NCI-H2227 treated with DMSO at 0.1 percent for 48 hours (cell line): ENCODE measurements around the gene MICAL2.

Experiments
- DNase-seq: peaks from one replicate; lab custom pipeline; 2025; lab: John Stamatoyannopoulos, UW

Gene MICAL2

GRCh38 chr11:12248330-12248729, 137.9 kb downstream of the MICAL2 start:
- DNase-seq: no peak

- peak; percentile 15 for DNase-seq
These were observed 139.3 kb downstream of the MICAL2 start for GRCh38 chr11:12249590-12250260.

DNA sequence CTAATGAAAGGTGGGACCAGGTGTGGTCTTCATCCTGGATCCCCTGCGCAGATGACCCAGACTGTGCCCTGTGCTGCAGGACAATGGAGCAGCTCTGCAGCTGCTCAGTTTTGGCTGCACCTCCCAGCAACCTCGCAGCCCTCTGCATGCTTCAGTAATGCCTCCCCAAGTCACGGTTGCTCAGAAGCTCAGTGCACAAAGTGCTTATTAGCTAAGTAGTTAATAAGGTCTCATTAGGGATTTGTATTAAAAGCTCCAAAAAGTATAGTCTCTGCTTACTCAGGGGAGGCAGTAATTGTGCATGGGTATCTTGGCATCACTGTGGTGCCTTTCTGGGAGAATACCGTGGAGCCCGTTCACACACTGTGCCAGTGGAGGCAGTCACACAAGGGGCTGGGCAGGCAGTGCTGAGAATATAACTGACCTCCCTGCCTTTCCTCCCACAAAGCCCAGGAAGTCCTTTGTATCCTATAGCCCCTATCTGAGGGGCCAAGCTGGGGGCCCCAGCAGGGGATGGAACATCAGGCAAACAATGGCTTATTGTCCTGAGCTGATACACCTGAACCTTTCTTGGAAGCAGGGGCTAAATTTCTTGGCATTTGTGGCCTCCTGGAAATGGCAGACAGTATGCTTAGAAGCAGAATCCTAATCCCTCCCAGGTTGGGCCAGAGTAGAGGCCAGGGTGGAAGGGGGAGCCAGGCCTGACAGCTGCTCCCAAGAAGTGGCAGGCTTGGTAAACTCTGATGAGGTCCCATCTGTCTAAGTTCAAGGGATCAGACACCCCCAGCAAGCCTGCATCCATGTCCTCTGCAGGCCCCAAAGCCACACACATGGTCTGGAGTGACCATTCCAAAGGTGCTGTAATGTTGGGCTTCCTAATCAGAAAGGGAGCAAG, 141.5 kb downstream of the MICAL2 start:
- DNase-seq: no peak

- no peak for DNase-seq
These were observed 143.5 kb downstream of the MICAL2 start for GRCh38 chr11:12253843-12254281.

DNA sequence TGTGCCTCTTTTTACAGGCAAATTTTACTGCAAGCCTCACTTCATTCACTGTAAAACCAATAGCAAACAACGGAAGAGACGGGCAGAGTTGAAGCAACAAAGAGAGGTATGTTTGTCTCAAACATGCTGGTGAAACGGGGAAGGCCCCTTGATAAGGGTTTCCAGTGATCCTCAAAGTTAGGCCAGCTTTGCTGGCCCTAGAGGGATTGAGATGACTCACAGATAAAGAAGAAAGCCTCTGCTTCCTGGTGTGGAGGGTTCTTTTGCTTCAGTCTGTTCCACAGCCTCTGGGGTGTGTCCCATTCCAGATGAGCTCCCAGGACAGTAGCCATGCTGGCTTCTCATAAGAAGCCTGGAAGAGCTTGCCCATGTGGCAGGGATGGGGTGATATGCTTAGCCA, 148.1 kb downstream of the MICAL2 start:
- DNase-seq: no peak

GRCh38 chr11:12259956-12260355, 149.6 kb downstream of the MICAL2 start:
- DNase-seq: no peak

DNA sequence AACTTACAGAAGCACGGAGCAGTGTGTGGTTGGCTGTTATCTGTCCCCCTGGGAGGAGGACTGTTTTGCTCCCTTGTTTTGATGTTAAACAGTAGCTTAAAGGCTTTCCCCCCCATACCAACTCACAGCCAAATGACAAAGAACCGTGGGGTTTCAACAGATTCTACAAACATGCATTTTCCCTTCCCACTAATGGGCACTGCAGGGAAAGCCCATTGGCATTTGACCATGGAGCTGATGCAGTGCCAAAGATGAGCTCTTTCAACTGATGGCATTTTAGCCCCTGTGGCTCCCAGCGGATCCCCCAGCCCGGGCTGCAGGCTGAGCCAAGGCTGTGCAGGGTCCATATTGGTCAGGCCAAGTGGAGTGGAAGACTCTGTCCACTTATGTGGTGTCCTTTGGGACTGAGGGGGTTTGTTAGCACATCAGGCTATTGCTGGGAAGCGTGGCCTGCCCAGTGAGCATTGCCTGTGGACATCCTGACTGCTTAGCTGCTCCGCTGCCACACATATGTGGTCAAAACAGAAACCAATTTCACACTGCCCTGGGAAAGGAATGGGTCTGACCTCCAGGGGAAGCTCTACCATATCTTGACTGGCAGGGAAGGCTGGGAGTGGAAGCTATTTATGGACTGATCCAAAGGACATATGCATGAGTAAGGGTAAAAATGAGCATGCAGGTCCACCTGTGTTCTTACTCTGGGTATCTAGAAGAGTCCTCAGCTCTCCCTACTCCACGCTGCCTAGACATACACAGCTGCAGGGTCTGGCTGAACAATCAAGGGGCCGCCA, 150.5 kb downstream of the MICAL2 start:
- no peak for DNase-seq

DNA sequence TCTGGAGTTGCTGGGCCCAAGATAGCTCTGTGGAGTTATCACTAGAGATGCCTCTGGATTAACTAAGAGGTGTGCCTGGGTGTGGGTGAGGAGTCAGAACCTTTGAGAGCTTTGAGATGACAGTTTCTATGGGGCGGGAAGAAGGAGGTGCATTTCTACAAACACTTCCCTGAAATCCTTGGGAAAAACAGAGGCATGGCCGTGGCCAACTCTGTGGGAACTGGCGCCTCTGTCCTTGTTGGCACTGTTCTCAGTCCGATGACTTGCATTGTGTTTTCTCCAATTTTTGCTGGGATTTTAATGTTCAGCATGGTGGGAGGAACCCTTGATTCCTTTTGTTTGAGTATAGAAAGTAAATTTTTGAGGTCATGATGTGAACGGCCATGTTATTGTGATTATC, 151.2 kb downstream of the MICAL2 start:
- no peak for DNase-seq

DNA sequence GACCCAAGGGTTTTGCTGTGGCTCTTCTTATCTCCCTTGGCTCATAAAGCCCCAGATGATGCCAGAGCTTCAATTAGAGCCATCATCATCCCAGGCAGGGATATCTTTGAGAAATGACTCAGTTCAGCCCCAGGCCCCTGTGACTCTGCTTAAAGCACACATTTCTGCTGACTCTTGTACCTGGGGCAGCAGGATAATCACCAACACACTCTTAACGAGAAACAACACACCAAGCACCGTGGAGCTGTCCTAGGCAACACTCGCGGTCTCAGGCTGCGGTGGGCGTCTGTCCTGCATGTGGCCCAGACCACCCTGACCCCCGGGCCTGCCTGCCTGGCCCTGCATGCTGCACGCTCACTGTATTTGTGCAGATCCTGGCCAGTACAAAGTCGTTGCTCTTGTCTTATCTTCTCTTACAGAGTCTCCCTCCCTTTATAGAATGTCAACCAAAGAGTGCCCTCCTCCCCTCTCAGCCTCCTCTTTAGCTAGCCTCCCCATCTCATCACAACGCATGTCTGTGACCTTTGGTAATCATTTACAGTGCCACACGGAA, 152.8 kb downstream of the MICAL2 start:
- no peak for DNase-seq

DNA sequence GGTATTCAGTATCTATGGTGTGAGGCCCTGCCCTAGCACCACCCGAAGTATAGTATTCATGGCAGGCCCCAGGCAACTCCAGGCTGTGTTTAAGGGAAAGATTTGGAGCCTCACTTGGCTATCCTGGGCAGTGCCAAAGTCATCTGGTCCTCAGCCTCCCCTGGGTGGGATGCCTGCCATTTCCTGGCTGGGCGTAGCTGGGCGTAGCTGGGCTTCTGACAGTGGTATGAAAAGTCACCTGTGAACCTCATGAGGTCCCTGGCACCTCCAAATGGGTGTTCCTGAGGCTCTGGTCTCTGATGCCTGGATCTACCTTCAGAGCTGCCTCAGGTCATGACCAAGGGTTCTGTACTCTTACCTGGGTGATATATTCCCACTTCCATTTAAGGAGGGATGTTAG, 154.0 kb downstream of the MICAL2 start:
- no peak for DNase-seq

GRCh38 chr11:12266132-12266531, 155.7 kb downstream of the MICAL2 start:
- DNase-seq: no peak

GRCh38 chr11:12266943-12267342, 156.6 kb downstream of the MICAL2 start:
- no peak for DNase-seq

DNA sequence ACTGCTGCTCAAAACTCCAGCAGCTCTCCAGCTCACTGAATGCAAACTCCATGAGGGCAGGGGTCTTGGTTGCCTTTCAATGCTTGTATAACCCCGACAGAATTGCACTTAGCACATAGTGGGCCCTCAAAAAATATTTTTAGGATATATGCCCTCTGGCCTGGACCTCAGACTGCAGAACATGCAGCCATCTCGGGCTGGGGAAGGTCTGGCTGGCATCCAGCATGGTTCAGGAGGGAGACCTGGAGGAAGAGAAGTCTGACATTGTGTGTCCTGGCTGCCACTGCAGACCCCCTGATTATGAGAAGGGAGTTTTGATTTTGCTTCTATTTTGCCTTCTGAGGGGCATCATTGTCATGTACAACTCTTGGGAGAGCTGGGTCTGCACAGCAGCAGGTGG, 157.5 kb downstream of the MICAL2 start:
- no peak for DNase-seq

- DNase-seq: no peak
These were observed 158.7 kb downstream of the MICAL2 start for GRCh38 chr11:12269104-12269441.

- no peak for DNase-seq
These were observed 159.2 kb downstream of the MICAL2 start for GRCh38 chr11:12269446-12270214.

DNA sequence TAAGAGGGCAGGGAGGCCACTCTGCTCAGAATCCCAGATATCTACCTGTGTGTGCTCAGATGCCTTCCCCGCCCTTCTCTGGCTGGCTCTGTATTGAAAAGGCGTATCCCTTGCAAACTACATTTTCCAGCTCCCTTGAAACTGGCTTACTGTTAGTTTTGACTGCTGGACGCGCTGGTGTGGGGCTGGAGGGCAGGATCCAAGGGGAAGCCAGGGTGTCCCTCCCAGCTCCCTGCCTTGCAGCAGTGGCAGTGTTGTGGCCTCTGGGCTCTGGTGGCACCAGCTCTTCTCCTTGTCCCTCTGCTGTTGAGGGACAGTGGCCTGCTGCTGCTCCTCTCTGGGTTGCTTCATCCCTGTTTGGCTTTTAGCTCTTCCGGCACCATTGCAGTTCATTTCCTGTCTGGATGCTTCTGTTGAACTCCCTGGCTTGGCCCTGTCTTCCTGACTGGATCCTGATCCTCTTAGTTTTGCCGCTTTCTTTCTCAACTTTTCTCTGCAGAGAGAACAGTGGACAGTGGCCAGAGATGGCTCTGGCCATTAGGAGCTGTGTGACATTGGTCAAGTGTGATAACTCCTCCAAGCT, 159.9 kb downstream of the MICAL2 start:
- DNase-seq: no peak

DNA sequence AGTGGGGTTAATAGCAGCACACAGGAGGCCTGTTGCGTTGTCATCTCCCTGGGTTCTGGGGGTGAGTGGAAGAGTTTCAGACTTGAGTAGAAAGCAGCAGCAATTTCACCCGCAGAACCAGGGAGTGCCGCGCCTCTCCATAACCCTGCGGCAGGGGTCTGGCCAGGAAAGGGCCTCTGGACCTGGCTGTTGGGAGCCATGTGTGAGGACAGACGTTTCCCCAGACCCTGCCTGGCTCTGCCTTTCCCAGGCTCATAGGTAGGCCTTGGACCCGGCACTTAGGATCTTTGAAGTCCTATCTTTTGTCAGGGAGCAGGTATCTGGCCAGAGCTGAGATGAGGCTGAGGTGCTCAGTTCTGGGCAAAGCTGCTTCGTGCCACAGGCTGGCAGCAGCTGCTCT, 160.4 kb downstream of the MICAL2 start:
- no peak for DNase-seq

DNA sequence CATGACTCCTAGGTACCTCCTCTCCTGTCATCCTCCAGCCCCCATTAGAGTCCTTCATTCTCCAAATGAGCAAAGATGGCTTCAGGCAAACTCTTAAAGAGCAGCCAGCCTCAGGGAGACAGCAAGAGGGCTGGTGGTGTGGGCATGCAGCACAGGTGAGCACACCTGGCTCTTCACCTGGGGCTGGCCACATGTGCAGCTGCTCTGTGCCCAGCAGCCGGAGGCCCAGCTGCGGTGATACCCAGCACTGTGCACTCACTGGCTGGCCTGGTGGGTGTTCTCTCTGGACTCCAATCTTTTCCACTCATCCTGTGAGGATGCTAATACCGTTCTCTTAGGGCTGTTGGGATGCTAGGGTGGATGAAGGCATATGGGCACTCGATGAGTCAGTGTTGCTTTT, 160.9 kb downstream of the MICAL2 start:
- DNase-seq: no peak

- DNase-seq: no peak
These were observed 161.5 kb downstream of the MICAL2 start for GRCh38 chr11:12271826-12272366.

DNA sequence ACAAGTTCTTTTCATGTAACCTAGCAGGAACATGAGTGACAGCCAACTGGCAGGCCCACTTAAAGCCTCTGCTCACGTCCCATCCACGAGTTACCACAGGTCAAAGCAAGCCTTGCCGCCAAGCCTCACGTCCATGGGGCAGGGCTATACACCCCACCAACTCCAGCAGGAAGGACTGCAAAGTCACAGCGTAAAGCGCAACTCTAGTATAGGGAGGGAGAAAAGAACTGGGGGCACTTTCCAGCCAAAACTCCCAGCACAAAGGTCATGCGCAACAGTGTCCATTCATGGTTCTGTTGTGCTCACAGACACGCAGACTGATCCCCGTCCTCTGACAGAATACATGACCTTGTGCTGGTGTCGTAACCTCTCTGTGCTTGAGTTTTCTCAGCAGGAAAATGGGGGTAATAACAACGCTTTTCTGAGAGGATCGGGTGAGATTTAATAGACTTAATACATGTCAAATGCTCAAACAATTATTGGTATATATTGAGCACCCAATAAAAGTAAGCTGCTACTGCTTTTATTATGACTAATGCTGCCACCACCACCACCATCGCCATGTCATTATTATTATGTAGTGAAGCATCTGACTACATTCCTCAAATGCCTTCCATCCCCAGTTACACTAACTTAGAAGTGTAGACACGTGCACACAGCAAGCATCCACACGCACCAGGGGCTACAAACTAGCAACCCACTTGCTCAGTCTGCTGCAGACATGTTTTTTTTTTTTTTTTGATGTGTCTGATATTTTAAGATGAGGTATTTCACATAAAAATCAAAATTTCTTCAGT, 162.6 kb downstream of the MICAL2 start:
- no peak for DNase-seq
